HG03196 (cell line): ENCODE measurements around the gene ROR1.

Experiments
- ATAC-seq: cut with Tn5 transposase; IDR thresholded peaks from one replicate; pipeline ENCODE4 v1.9.1; 2021; ENCODE audit not compliant: unreplicated experiment

ROR1 gene

DNA sequence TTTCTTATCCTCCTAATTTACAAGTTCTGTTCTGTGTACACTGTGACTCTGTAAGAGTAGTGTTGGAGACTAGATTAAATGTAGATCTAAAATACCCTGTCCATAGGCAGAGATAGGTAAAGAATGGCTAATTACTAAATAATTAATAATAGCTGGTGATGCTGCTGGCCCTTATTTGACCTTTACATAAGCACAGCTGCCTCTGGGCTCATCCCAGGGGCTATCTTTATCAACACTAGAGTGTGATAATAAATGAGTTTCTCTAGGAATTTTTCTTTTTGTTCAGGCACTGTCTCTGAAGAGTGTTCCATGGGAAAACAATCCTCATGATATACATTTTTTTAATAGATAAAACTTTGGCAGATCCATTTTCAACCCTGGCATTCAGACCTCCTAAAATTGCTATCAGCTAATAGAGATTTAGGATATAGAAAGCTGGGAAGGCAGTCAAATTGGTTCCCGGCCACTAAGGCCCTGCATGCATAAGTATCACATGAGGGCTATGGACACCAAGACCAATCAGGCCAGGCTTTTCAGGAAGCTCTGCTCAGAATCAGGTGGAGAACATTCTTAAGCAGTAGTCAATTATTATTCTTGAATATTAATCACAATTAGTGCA is 107.2 kb downstream of the ROR1 start:
- no peak for ATAC-seq

DNA sequence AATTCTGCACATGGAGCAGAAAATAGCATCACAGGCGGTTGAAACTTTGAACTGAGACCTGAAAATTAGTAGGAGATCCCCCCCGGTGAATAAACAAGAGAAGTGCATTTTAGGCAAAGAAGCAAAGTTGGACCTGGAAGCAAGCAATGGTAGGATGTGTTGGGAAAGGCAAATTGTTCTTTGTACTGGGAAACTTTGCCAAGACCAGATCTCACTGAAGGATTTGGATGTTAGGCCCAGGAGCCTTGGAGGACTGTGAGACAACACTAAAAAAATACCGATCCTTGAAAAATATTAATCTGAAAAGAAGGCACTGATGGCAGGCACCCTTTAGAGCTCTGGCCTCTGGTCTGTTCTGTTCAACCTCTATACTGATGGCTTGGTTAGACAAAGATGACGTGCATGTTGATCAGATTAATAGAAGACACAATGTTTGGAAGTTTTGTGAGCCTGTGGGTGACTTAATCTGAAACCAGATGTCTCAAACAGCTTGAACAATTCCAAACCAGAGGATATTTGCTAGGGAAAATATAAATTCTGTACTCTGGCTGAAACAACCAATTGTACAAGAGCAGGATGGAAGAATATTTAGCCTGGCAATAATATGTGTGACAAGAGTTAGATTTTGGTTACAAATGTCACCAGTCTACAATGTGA is 108.4 kb downstream of the ROR1 start:
- no peak for ATAC-seq

DNA sequence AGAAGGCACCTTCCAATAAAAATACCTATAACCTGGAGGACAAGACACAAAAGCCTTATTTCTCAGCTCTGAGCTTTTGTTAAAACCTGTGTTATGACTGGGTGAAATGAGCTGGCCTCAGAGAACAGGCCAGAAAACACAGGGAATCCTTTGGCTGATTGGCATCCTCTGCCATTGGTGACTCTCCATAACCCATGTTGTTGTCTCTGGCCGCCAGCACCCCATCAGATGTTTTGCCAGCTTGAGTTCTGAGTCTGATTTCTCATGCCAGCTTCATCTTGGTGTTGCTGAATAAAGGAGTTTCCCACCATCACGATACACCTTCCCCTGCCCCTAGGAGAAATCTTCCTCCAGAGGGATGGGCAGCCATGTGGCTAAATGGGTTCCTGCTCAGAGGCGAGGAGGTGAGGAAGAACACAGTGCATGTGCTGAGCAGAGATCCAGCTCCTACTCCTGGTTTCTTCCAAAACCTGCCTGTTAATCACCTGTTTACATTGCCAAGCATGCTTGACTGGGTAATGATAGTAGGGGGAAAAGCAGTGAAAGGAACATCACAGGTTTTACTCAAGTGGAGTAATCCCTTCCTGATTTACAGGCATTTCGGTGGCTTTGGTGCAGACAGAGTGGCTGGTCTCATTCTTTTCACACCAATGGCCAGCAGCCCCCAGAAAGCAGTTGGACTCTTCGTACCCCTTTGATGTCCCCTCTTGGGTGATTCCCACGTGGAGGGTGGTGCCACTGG is 109.8 kb downstream of the ROR1 start:
- ATAC-seq = no peak

DNA sequence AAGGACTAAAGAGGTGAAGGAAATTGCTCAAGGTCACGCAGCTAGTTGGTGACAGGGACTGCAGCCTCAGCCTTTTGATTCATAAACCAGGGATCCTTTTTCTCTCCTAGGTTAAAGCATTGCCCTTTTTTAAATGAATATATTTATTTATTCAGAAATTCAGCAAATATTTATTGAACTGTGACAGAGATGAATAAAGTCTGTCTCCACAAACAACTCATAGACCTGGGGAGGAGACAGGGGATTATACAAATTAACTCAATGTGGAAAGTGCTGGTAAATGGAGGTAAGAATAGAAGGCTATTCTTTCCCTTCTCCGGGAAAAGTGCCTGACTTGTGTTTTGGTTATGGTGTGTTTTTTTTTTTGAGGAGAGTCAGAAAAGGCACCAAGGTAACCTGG is 110.7 kb downstream of the ROR1 start:
- no peak for ATAC-seq

DNA sequence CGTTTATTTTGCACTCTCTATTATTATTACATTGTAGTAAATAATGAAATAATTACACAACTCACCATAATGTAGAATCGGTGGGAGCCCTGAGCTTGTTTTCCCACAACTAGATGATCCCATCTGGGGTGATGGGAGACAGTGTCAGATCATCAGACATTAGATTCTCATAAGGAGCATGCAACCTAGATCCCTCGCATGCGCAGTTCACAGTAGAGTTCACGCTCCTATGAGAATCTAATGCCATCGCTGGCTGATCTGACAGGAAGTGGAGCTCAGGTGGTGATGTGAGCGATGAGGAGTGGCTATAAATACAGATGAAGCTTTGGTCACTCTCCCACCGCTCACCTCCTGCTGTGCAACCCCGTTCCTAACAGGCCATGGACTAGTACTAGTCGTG is 112.1 kb downstream of the ROR1 start:
- ATAC-seq = no peak

DNA sequence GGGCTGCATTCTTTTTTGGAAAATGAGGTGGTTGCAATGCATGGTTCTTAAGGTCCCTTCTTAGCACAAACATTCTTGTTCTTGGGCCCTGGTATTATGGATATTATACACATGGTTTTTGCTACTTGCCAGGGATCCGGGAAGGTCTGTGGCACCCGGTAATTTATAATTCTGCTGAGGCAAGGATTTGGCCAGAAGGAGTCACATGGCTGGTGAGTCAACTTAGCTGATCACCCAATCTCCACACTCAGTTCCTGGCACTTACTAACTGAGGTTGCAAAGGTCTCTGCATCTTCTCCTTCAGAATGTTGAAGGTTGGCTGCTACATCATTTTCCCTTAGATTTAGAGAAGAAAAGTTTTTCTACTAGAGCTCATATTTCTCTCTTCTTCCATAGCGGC is 112.5 kb downstream of the ROR1 start:
- no peak for ATAC-seq

DNA sequence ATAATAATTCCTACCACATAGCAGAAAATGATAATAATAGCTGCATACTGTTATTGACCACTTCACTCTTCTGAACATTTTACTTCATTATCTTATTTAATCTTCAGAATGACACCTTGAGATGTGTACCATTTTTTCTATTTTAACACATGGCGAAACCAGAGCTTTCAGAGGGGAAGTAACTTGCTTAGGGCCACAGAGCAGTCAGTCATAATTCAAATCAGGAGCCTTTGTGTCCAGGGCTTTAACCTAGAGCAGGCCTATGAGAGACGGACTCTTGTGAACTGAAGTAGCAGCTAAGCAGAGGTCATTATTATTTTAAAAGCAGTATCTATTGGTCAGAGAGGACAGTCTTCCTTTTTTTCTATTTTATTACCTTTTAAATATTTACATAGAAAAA is 114.0 kb downstream of the ROR1 start:
- no peak for ATAC-seq

DNA sequence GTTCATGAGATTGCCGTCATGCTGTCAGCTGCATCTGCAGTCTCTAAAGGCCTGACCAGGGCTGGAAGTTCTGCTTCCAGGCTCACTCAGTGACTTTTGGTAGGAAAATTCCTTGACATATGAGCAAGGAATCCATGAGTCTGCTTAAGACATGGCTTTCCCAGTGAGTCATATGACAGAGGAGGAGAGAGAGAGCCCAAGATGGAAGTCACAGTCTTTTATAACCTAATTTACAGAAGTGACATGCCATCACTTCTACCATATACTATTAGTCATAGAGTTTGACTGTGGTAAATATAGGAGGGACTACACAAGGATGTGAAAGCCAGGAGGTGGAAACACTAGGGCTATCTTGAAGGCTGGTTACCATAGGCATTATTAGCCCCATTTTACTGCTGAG is 115.2 kb downstream of the ROR1 start:
- ATAC-seq = no peak

DNA sequence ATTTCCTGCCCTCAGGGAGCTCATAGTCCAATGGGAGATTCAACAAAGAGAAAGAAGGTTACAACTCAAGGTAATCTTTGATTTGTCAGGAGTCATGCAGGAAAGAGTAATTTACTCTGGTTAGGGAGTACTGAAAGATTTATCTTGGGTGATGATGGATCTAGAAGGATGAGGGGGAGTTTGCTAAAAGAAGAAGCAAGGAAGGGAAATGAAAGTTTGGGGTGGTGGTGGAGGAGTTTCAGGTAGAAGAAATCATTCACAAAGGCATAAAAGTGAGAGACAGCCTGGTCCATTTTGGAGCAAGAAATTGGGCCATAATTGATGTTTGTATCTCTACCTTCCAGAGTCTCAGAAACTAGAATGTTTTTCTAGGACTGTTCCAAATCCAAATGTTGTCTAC is 116.7 kb downstream of the ROR1 start:
- no peak for ATAC-seq

DNA sequence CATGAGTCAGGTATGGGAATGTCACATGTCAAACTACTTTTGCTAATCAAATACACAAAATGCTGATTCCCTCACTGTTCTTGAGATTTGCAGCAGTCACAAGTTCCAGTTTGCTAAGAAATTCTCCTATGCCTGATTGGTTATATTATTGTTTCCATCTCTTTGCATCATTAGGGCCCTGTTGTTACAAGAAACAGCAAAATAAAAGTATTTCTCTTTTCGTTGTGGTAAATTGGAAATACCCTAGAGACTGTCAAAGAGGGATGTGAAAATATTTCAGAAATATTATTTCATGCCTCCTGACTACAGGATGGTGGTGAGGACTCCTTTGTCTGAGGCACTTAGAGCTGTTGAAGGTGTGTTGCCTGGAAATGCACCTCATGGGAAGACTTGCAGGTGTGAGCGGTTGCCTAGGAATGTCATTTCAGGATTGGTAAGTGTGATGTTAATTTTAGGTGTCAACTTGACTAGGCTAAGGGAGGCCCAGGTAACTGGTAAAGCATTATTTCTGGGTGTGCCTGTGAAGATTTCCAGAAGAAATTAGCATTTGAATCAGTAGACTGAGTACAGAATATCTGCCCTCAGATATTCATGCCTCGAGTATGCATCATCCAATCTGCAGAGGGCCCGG is 117.4 kb downstream of the ROR1 start:
- ATAC-seq = no peak

DNA sequence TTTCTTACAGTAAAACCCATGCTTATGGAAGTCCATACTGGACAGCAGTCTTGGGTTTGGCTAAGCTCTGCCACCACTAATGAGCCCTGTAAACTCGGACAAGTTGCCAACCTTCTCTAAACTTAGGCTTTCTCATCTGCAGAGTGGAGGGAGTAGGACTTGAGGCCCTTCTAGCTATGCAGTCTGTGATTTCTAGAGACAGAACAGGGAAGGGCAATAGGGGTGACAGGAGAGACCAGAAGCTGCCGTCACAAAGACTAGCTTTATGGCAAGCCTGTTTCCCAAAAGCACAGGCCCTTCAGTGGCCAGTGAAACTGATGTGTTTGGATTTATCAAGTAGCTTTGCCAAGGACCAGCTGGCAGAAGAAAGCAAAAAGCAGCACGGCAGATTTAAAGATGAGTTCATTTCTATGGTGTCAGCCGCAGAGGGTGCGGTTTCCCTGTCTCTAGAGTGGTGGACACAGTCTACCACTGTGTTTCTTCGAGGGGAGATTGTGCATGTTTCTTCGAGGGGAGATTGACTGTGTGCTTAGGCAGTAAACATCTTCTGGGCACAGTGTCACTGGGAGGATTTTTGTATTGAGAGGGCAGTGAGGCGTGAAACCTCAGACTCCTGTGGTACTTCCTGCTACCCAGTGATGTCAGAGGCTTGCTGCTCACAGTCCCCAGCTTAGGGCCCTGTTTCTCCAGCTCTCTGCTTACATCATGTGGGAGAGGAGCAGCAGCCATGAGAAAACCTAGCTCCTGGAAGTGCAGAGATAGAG is 119.0 kb downstream of the ROR1 start:
- peak; percentile 99 for ATAC-seq

DNA sequence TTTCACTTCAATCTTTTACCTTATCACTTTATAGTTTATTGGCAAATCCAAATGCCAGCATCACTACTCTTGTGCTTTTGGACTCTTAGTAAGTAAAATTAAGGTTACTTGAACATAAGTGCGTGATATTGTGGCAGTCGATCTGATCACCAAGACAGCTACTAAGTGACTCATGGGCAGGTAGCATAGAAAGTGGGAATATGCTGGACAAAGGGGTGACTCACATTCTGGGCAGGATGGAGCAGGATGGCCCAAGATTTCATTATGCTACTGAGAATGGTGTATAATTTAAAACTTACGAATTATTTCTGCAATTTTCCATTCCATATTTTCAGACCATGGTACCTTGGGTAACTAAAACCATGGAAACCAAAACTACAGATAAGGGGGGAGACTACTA is 120.2 kb downstream of the ROR1 start:
- no peak for ATAC-seq

DNA sequence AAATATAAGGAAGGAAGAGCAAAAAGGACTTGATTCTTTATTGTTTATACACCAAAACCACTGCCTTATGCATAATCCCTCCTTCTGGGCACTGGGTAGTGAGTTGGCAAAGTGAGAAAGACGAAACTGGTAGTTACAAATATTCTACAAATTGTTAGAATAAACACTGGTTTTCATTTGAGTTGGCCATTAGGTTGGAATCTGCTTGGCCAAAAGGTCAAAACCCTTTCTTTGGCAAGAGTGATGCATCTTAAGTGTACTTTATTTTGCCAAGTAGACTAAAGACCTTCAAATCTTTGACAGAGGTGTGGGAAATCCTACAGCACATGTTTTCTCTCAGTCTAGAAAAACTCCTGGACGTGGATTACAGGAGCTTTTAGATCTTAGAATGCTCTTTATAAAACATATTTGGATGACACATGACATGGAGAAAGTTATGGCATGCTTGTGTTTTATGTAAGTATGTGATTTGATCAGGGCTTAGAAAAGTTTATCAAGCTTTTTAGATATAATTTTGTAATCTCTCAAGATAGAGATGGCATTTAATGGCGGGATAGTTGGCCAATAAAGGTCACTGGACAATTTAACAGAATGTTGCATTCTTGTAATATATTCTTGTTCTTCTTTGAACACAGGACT is 120.9 kb downstream of the ROR1 start:
- no peak for ATAC-seq

DNA sequence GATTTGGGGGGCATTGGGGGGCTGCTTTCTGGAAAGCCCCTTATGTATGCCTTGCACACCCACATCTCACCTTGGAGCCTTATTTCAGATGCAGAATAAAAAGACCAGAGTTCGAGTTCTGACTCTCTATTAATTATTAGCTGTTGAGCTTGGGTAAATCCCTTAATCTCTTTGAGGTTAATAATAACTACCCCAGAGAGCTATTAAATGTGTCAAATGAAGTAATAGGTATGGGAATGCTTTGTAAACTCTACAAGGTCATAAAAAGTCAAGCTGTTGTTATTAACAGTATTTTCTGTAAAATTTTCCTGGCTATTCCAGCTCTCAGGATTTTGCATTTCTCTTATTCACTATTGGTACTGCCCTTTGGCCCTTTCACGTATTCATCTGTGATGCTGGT is 122.9 kb downstream of the ROR1 start:
- no peak for ATAC-seq

DNA sequence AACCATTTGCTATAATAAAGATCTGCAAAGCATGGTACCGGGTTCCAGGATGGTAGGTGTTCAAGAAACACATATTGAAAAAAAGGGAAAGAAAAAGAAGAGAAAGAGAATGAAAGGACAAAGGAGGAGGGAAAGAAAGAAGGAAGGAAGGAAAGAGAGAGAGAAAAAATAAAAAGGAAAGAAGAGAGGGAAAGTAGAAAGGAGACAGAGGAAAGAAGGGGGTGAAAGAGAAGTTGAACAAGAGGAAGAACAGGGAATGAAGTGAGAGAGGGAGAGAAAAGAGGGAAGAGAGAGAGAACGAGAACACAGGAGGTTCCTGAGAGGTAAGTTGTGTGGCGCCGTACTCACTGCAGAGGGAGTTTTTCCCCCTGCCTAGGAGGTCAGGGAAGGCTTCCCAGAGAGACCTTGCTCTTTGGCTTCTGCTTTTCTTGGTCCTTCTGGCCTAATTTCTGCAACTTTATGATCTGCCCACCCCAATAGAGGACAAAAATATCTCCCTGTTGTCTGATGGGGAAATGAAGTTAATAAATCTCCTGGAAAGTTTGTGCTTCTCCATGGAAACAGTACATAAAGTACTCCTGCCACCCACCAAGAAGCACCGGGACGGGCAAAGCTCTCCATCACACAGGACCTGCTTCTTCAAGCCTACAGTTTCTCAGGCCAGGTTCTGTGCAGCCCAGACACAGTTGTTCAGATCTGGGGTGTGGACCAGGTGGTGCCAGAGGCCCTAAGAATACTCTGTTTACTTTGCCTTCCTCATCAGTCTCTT is 124.8 kb downstream of the ROR1 start:
- ATAC-seq = no peak

DNA sequence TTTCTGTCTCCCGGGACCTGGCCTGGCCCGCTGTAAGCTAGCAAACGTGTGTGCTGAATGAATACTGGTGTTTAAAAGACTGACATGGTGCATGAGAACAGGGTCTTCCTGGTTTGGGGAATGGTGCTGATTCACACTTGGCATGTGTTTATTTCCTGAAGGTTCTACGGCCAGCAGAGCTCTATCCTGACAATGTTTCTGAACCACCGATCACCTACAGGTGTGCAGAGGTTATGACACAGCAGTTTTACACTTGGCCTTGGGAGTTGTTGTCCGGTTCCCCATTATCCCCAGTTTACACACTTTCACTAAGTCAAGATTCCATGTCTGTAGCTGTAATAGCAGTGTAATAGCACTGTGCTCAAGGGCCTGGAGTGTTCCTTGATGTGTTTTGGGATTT is 127.3 kb downstream of the ROR1 start:
- no peak for ATAC-seq

DNA sequence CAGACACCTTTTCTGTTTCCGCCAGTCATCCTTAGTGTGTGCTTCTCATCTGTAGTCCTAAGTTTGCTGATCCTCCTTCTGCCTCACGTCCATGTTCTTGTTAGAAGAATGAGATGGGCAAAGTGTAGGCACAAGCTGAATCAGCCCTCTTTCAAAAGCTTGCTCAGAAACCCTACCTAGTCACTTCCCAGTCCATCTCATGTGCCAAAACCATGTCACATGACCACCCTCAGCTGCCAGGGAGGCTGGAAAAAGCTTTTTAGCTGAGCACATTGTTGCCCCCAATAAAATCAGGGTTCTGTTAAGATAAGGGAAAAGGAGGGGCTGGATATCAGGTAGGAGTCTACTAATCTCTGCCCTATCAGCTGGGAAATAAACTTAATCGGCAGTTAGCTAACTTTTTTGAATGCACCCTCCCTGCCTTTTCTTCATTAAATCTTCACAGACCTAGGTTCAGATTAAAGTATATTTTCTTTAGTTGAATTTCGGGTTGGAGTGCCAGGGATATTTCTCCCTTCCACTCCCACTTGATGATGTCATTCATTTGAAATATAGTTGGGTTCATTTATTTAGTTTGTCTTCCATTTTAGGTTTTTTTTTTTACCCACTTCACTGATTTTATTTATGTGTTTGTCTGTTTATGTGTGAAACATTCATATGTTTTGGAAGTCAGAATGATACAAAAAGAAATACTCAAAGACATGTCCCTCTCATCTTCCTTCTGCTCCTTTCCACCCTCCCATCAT is 129.2 kb downstream of the ROR1 start:
- ATAC-seq = no peak

DNA sequence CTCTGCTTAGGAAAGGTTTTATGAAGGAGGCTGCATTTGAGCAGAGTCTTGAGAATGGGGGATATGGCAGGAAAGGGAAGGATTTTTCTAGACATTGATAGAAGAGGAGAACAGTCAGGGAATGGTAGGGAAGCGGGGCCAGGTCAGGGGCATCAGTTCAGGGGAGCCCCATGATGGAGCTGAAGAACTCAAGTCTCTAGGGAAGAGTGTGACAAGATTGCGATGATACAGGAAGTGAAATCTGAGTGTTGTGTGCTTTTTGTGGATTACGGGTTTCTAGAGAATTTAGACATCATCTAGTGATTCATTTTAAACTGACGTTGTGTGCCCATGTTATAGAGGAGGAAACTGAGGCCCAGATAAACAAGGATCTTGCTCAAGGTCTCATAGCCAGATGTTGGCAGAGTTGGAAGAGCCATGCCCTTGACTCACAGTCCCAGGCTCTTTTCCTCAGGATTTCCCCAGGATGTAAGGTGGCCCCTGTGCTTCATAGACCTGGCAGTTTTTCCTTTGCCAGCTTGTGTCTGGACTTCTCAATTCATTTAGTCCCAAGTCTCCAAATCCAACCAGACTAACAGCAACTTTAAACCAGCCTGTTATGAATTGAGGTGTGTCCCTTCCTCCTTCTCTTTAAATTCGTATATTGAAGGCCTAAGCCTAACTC is 130.3 kb downstream of the ROR1 start:
- no peak for ATAC-seq

DNA sequence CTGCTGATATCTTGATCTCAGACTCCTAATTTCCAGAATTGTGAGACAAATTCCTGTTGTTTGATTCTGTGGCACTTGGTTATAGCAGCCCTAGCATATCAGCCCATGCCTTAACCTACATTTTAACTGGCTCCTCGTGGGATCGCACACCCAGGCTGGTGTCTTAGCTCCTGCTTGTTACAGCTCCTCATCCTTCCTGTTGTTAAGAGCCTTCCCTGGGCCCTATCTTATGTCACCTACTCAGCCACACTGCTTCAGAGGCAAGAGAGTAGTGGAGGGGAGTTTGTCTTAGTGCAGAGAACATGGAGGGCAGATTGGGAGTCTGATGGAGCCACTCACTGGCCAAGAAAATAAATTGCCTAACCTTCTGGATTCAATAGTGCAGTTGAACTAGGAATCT is 131.0 kb downstream of the ROR1 start:
- ATAC-seq = no peak
